SU-DHL-6 (cell line): ENCODE data around the gene KLHL29.

Experiments used
- H2AFZ ChIP-seq: fragments of 200-600 bp; sonication (generic); 2 replicates; pipeline ENCODE4 v1.6.1; 2014; ENCODE audit warnings: low read depth, mild to moderate bottlenecking, moderate library complexity, mixed read lengths, antibody characterized with exemption, low read length; ENCODE audit not compliant: severe bottlenecking
- H3F3A ChIP-seq: fragments of 200-600 bp; shearing (Covaris generic); 2 replicates; pipeline ENCODE4 v1.6.0; 2016; ENCODE audit warnings: antibody characterized with exemption, mild to moderate bottlenecking; ENCODE audit not compliant: insufficient read depth
- H3K27ac ChIP-seq: fragments of 200-600 bp; sonication (generic); 2 replicates; pipeline ENCODE4 v1.5.1; 2016; ENCODE audit warnings: low read depth, mild to moderate bottlenecking, low read length, moderate library complexity, mixed read lengths
- H3K27me3 ChIP-seq: fragments of 200-600 bp; sonication (generic), shearing (Covaris generic); 2 replicates; pipeline ENCODE4 v1.6.0; 2014; ENCODE audit warnings: mild to moderate bottlenecking, low read length
- H3K36me3 ChIP-seq: fragments of 200-600 bp; sonication (generic); 2 replicates; pipeline ENCODE4 v1.6.1; 2014; ENCODE audit warnings: mild to moderate bottlenecking, low read length, mixed read lengths
- H3K4me2 ChIP-seq: fragments of 300-600, 200-600 bp; shearing (Covaris generic), sonication (generic); 2 replicates; pipeline ENCODE4 v1.6.0; 2014; ENCODE audit warnings: low read length, low read depth, mild to moderate bottlenecking; ENCODE audit not compliant: poor library complexity, severe bottlenecking
- H3K4me3 ChIP-seq: fragments of 200-600 bp; sonication (generic); 2 replicates; pipeline ENCODE4 v1.5.1; 2014; ENCODE audit warnings: antibody characterized with exemption, low read length, mild to moderate bottlenecking, mixed read lengths; ENCODE audit not compliant: insufficient read depth, poor library complexity, severe bottlenecking
- H3K79me2 ChIP-seq: fragments of 200-600 bp; sonication (generic); 2 replicates; pipeline ENCODE4 v1.6.1; 2014; ENCODE audit warnings: mild to moderate bottlenecking, low read length, moderate library complexity; ENCODE audit not compliant: insufficient read depth
- H3K9ac ChIP-seq: fragments of 200-600 bp; sonication (generic); 2 replicates; pipeline ENCODE4 v1.7.0; 2014; ENCODE audit warnings: mild to moderate bottlenecking, low read length
- H3K9me2 ChIP-seq: fragments of 200-600 bp; sonication (generic); replicated peaks from 2 replicates; pipeline ENCODE4 v1.6.1; 2014; ENCODE audit warnings: low read length; ENCODE audit not compliant: insufficient read depth
- H3K9me3 ChIP-seq: fragments of 200-600 bp; sonication (generic); 2 replicates; pipeline ENCODE4 v1.6.1; 2014; ENCODE audit warnings: low read length, mixed read lengths; ENCODE audit not compliant: insufficient read depth
- H4K20me1 ChIP-seq: fragments of 200-600 bp; sonication (generic); 2 replicates; pipeline ENCODE4 v1.6.1; 2014; ENCODE audit warnings: low read depth, mild to moderate bottlenecking, antibody characterized with exemption, low read length, moderate library complexity, mixed read lengths
- EZH2phosphoT487 ChIP-seq: fragments of 200-600 bp; sonication (generic), shearing (Covaris generic); conservative IDR thresholded peaks from 2 replicates; pipeline ENCODE4 v1.6.1; 2018; ENCODE audit warnings: mild to moderate bottlenecking, antibody characterized with exemption, low read length, moderate library complexity, mixed read lengths
- TF ChIP-seq, protein P1 (sequence below): fragments of 200-600 bp; sonication (generic); IDR thresholded peaks from one replicate; pipeline ENCODE4 v1.5.1; 2017; ENCODE audit warnings: antibody characterized with exemption, mild to moderate bottlenecking, low read length, moderate library complexity; ENCODE audit not compliant: insufficient read depth, poor library complexity, severe bottlenecking

Gene KLHL29

GRCh38 chr2:23670245-23670592 is 285.2 kb downstream of the KLHL29 start:
- Histone ChIP-seq H3F3A (no peaks in the 10 kb centered on the region), H3K4me3 (no peak overlapping the region), H3K79me2 (no peaks in the 10 kb centered on the region), H3K9me3 (no peaks in the 10 kb centered on the region), H3K9me2 (no peaks in the 10 kb centered on the region), H3K27me3 (no peaks in the 10 kb centered on the region), H3K4me2 (no peak overlapping the region), H4K20me1 (no peaks in the 10 kb centered on the region), H3K9ac (no peak overlapping the region), H2AFZ (no peak overlapping the region), H3K27ac (no peak overlapping the region), H3K36me3 (no peaks in the 10 kb centered on the region)
- no peak for TF ChIP-seq EZH2phosphoT487
- TF ChIP-seq, protein P1, sequence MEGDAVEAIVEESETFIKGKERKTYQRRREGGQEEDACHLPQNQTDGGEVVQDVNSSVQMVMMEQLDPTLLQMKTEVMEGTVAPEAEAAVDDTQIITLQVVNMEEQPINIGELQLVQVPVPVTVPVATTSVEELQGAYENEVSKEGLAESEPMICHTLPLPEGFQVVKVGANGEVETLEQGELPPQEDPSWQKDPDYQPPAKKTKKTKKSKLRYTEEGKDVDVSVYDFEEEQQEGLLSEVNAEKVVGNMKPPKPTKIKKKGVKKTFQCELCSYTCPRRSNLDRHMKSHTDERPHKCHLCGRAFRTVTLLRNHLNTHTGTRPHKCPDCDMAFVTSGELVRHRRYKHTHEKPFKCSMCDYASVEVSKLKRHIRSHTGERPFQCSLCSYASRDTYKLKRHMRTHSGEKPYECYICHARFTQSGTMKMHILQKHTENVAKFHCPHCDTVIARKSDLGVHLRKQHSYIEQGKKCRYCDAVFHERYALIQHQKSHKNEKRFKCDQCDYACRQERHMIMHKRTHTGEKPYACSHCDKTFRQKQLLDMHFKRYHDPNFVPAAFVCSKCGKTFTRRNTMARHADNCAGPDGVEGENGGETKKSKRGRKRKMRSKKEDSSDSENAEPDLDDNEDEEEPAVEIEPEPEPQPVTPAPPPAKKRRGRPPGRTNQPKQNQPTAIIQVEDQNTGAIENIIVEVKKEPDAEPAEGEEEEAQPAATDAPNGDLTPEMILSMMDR, result no peak

- TF ChIP-seq, protein P1, result no peak
- no peak for TF ChIP-seq EZH2phosphoT487
- Histone ChIP-seq H3K79me2 (no peaks in the 10 kb centered on the region), H4K20me1 (no peaks in the 10 kb centered on the region), H3K27me3 (no peaks in the 10 kb centered on the region), H3K9me3 (no peaks in the 10 kb centered on the region), H3K27ac (no peak overlapping the region), H3K4me2 (no peak overlapping the region), H3F3A (no peaks in the 10 kb centered on the region), H3K9ac (no peak overlapping the region), H2AFZ (no peak overlapping the region), H3K36me3 (no peaks in the 10 kb centered on the region), H3K4me3 (no peak overlapping the region), H3K9me2 (no peaks in the 10 kb centered on the region)
Measured at GRCh38 chr2:23673082-23673481, 288.1 kb downstream of the KLHL29 start.

- no peak overlapping the region for H3K9ac ChIP-seq
- TF ChIP-seq, protein P1, result no peak
- TF ChIP-seq EZH2phosphoT487, result no peak
- no peaks in the 10 kb centered on the region for H3K9me2 ChIP-seq
- H3K27ac ChIP-seq, result no peak overlapping the region
- H4K20me1 ChIP-seq, result no peaks in the 10 kb centered on the region
- no peaks in the 10 kb centered on the region for H3F3A ChIP-seq
- no peaks in the 10 kb centered on the region for H3K27me3 ChIP-seq
- H2AFZ ChIP-seq, result no peak overlapping the region
- no peaks in the 10 kb centered on the region for H3K36me3 ChIP-seq
- H3K9me3 ChIP-seq, result no peaks in the 10 kb centered on the region
- no peak overlapping the region for H3K4me2 ChIP-seq
- H3K79me2 ChIP-seq, result no peaks in the 10 kb centered on the region
- no peak overlapping the region for H3K4me3 ChIP-seq
Measured at GRCh38 chr2:23673830-23674679, 289.1 kb downstream of the KLHL29 start.
